CD4-positive, alpha-beta memory T cell (primary cell): Measurements from ENCODE around the gene SLC22A3. TPM values are rescaled to one million over a fixed set of nuclear protein-coding genes. Genes with fewer than 3 reads are reported as not detected.

Experiments used
- CTCF ChIA-PET: fragments of 350-600 bp; sonication (Branson Sonifier 250); formaldehyde crosslinking; loops from one replicate; lab custom pipeline; 2021; ENCODE audit warnings: inconsistent platforms; ENCODE audit not compliant: partially characterized antibody; lab: Charles Lee
- POLR2A ChIA-PET: fragments of 350-600 bp; sonication (Branson Sonifier 250); formaldehyde crosslinking; loops from one replicate; lab custom pipeline; 2021; ENCODE audit not compliant: partially characterized antibody; lab: Charles Lee
- DNase-seq, 5 donors: peaks; one replicate each; pipeline versions ENCODE4 v3.0.0 to v3.0.0-alpha.2; 2020 to 2022; ENCODE audit warnings: mixed read lengths in 1 of 5
- H3K27ac ChIP-seq: one replicate; pipeline ENCODE4 v1.7.0; 2013; ENCODE audit warnings: low read depth, low read length
- H3K27me3 ChIP-seq: 2 replicates; pipeline ENCODE4 v1.7.0; 2013; ENCODE audit warnings: mild to moderate bottlenecking, low read length, moderate library complexity; ENCODE audit not compliant: insufficient read depth
- H3K36me3 ChIP-seq: 2 replicates; pipeline ENCODE4 v1.7.0; 2013; ENCODE audit warnings: mild to moderate bottlenecking, low read length, moderate library complexity; ENCODE audit not compliant: insufficient read depth
- H3K4me1 ChIP-seq: 2 replicates; pipeline ENCODE4 v1.7.0; 2013; ENCODE audit warnings: mild to moderate bottlenecking, low read length, moderate library complexity; ENCODE audit not compliant: insufficient read depth
- H3K4me3 ChIP-seq, 2 donors: one replicate each; pipeline ENCODE4 v1.7.0; 2013; ENCODE audit warnings: low read length in 2 of 2, mild to moderate bottlenecking in 1 of 2
- H3K9me3 ChIP-seq, 2 donors: one replicate each; pipeline ENCODE4 v1.7.0; 2013; ENCODE audit warnings: low read length in 2 of 2, control low read depth in 1 of 2; ENCODE audit not compliant: control insufficient read depth in 1 of 2
- H3K27ac Mint-ChIP-seq, 7 donors: one replicate each; pipeline ENCODE4 v1.8.0; 2020 to 2021; ENCODE audit warnings: mixed read lengths in 7 of 7, mild to moderate bottlenecking in 6 of 7, inconsistent platforms in 3 of 7, moderate library complexity in 3 of 7
- H3K27me3 Mint-ChIP-seq, 2 donors: one replicate each; pipeline ENCODE4 v1.8.0; 2020 to 2021; ENCODE audit warnings: mixed read lengths in 2 of 2
- H3K36me3 Mint-ChIP-seq, 2 donors: one replicate each; pipeline ENCODE4 v1.8.0; 2020 to 2021; ENCODE audit warnings: mixed read lengths in 2 of 2, inconsistent platforms in 1 of 2, mild to moderate bottlenecking in 1 of 2
- H3K4me1 Mint-ChIP-seq, 4 donors: one replicate each; pipeline ENCODE4 v1.8.0; 2020 to 2021; ENCODE audit warnings: mixed read lengths in 4 of 4, mild to moderate bottlenecking in 1 of 4
- H3K4me3 Mint-ChIP-seq, 8 donors: one replicate each; pipeline ENCODE4 v1.8.0; 2020 to 2021; ENCODE audit warnings: mixed read lengths in 8 of 8, mild to moderate bottlenecking in 7 of 8, moderate library complexity in 6 of 8, inconsistent platforms in 3 of 8
- H3K9me3 Mint-ChIP-seq, 8 donors: one replicate each; pipeline ENCODE4 v1.8.0; 2020 to 2021; ENCODE audit warnings: mixed read lengths in 8 of 8, mild to moderate bottlenecking in 5 of 8, inconsistent platforms in 3 of 8, moderate library complexity in 1 of 8
- intact Hi-C: fragments of 100-400 bp; cut with micrococcal nuclease; formaldehyde crosslinking; loops from one replicate; pipeline ENCODE4 v1.15.1; 2023
- polyA plus RNA-seq, 2 donors: library from polyadenylated mRNA; unstranded; fragments of 300-500 nt; fragmentation: Illumina TruSeq; gene quantifications; one replicate each; pipeline ENCODE4 v1.2.3, GENCODE V29; 2021
- total RNA-seq, 2 experiments: library from RNA; stranded (reverse); gene quantifications; one replicate each; pipeline ENCODE4 v1.2.3, GENCODE V29; 2021

SLC22A3 gene
- total and polyA plus RNA-seq, 4 experiments from 2014 or later: 0.20 to 0.38 TPM; not detected in 2

GRCh38 chr6:160395187-160395586, 47.0 kb downstream of the SLC22A3 start:
- no peaks in the 10 kb centered on the region for H3K27me3 ChIP-seq
- Mint-ChIP-seq H3K36me3 (no peaks in the 10 kb centered on the region), H3K27ac (no peak overlapping the region), H3K27me3 (peaks cover 4 to 9% of the 10 kb centered on the region in 2 donors), H3K9me3 (peaks cover 0 to 5% (median 0%) of the 10 kb centered on the region in 8 donors), H3K4me1 (peaks cover 2 to 13% (median 4%) of the 10 kb centered on the region in 4 donors), H3K4me3 (no peak overlapping the region)
- peaks cover 11% of the 10 kb centered on the region for H3K4me1 ChIP-seq
- intact Hi-C loops: no loop called here
- no peaks in the 10 kb centered on the region for H3K36me3 ChIP-seq
- CTCF ChIA-PET: no interaction called here
- H3K4me3 ChIP-seq: no peak overlapping the region
- POLR2A ChIA-PET: no interaction called here
- DNase-seq: no peak
- no peaks in the 10 kb centered on the region for H3K9me3 ChIP-seq
- H3K27ac ChIP-seq: no peak overlapping the region

- H3K4me3 Mint-ChIP-seq: no peak overlapping the region
- peaks cover 11% of the 10 kb centered on the region for H3K4me1 ChIP-seq
- ChIA-PET CTCF (no interaction called here), POLR2A (no interaction called here)
- no peak overlapping the region for H3K4me3 ChIP-seq
- no peaks in the 10 kb centered on the region for H3K27me3 ChIP-seq
- intact Hi-C loops: no loop called here
- H3K36me3 Mint-ChIP-seq: no peaks in the 10 kb centered on the region
- H3K27me3 Mint-ChIP-seq: peaks cover 7 to 9% of the 10 kb centered on the region in 2 donors
- no peaks in the 10 kb centered on the region for H3K36me3 ChIP-seq
- no peak for DNase-seq
- peaks cover 6 to 18% (median 8%) of the 10 kb centered on the region in 4 donors for H3K4me1 Mint-ChIP-seq
- H3K27ac ChIP-seq: no peak overlapping the region
- peaks cover 0 to 5% (median 0%) of the 10 kb centered on the region in 8 donors for H3K9me3 Mint-ChIP-seq
- H3K9me3 ChIP-seq: no peaks in the 10 kb centered on the region
- no peak overlapping the region for H3K27ac Mint-ChIP-seq
Measured at GRCh38 chr6:160396292-160396691, 48.1 kb downstream of the SLC22A3 start.

- CTCF ChIA-PET: no interaction called here
- peak overlapping the region in 4 of 8 donors; percentile 32 to 60 (median 51) for H3K4me3 Mint-ChIP-seq
Measured at GRCh38 chr6:160398674-160399271, 50.6 kb downstream of the SLC22A3 start.

GRCh38 chr6:160400446-160400845, 52.3 kb downstream of the SLC22A3 start:
- peak overlapping the region in 1 of 7 donors; percentile 18 for H3K27ac Mint-ChIP-seq
- H3K36me3 ChIP-seq: no peaks in the 10 kb centered on the region
- H3K4me3 ChIP-seq: no peak overlapping the region
- no peaks in the 10 kb centered on the region for H3K9me3 ChIP-seq
- no peak overlapping the region for H3K27ac ChIP-seq
- POLR2A ChIA-PET: no interaction called here
- H3K36me3 Mint-ChIP-seq: no peaks in the 10 kb centered on the region
- CTCF ChIA-PET: no interaction called here
- peaks cover 11% of the 10 kb centered on the region for H3K4me1 ChIP-seq
- H3K27me3 ChIP-seq: no peaks in the 10 kb centered on the region
- DNase-seq: no peak
- H3K27me3 Mint-ChIP-seq: peaks cover 2 to 3% of the 10 kb centered on the region in 2 donors
- no peaks in the 10 kb centered on the region for H3K9me3 Mint-ChIP-seq
- H3K4me3 Mint-ChIP-seq: no peak overlapping the region
- intact Hi-C loops: no loop called here
- peaks cover 6 to 18% (median 8%) of the 10 kb centered on the region in 4 donors for H3K4me1 Mint-ChIP-seq

More at GRCh38 chr6:160398674-160399271, 50.6 kb downstream of the SLC22A3 start:
- POLR2A ChIA-PET: no interaction called here
- intact Hi-C loops: no loop called here
- DNase-seq: no peak
- Mint-ChIP-seq H3K36me3 (no peaks in the 10 kb centered on the region), H3K27ac (peak overlapping the region in 2 of 7 donors; percentile 32 to 57), H3K4me1 (peaks cover 6 to 18% (median 8%) of the 10 kb centered on the region in 4 donors), H3K9me3 (peaks cover 0 to under 1% (median 0%) of the 10 kb centered on the region in 8 donors), H3K27me3 (peaks cover 2 to 7% of the 10 kb centered on the region in 2 donors)
- H3K9me3 ChIP-seq: no peaks in the 10 kb centered on the region
- no peak overlapping the region for H3K4me3 ChIP-seq
- no peaks in the 10 kb centered on the region for H3K27me3 ChIP-seq
- no peaks in the 10 kb centered on the region for H3K36me3 ChIP-seq
- H3K27ac ChIP-seq: no peak overlapping the region
- peaks cover 11% of the 10 kb centered on the region for H3K4me1 ChIP-seq

GRCh38 chr6:160408528-160408927, 60.4 kb downstream of the SLC22A3 start:
- H3K36me3 ChIP-seq: no peaks in the 10 kb centered on the region
- H3K9me3 ChIP-seq: no peaks in the 10 kb centered on the region
- intact Hi-C loops: no loop called here
- H3K27ac Mint-ChIP-seq: no peak overlapping the region
- ChIA-PET CTCF (no interaction called here), POLR2A (no interaction called here)
- no peaks in the 10 kb centered on the region for H3K4me1 ChIP-seq
- peaks cover 1 to 2% of the 10 kb centered on the region in 2 donors for H3K27me3 Mint-ChIP-seq
- H3K4me1 Mint-ChIP-seq: no peaks in the 10 kb centered on the region
- H3K36me3 Mint-ChIP-seq: no peaks in the 10 kb centered on the region
- H3K4me3 Mint-ChIP-seq: no peak overlapping the region
- H3K9me3 Mint-ChIP-seq: no peaks in the 10 kb centered on the region
- H3K4me3 ChIP-seq: no peak overlapping the region
- H3K27ac ChIP-seq: no peak overlapping the region
- DNase-seq: no peak
- H3K27me3 ChIP-seq: no peaks in the 10 kb centered on the region

- CTCF ChIA-PET: no interaction called here
- H3K27me3 ChIP-seq: no peaks in the 10 kb centered on the region
- DNase-seq: no peak
- no peak overlapping the region for H3K27ac Mint-ChIP-seq
- peaks cover 2 to 8% of the 10 kb centered on the region in 2 donors for H3K27me3 Mint-ChIP-seq
- no peaks in the 10 kb centered on the region for H3K36me3 Mint-ChIP-seq
- no peaks in the 10 kb centered on the region for H3K4me1 ChIP-seq
- POLR2A ChIA-PET: no interaction called here
- H3K4me1 Mint-ChIP-seq: no peaks in the 10 kb centered on the region
- no peaks in the 10 kb centered on the region for H3K36me3 ChIP-seq
- no peaks in the 10 kb centered on the region for H3K9me3 ChIP-seq
- H3K4me3 ChIP-seq: no peak overlapping the region
- no peak overlapping the region for H3K27ac ChIP-seq
- peaks cover 0 to 3% (median 0%) of the 10 kb centered on the region in 8 donors for H3K9me3 Mint-ChIP-seq
- H3K4me3 Mint-ChIP-seq: no peak overlapping the region
- intact Hi-C loops: no loop called here
Measured at GRCh38 chr6:160412993-160413392, 64.8 kb downstream of the SLC22A3 start.

GRCh38 chr6:160417146-160417545, 69.0 kb downstream of the SLC22A3 start:
- no peaks in the 10 kb centered on the region for H3K36me3 Mint-ChIP-seq
- CTCF ChIA-PET: no interaction called here

More at GRCh38 chr6:160417146-160417545, 69.0 kb downstream of the SLC22A3 start:
- Histone ChIP-seq H3K9me3 (no peaks in the 10 kb centered on the region), H3K4me1 (no peaks in the 10 kb centered on the region), H3K4me3 (no peak overlapping the region), H3K27me3 (peaks cover 3% of the 10 kb centered on the region), H3K36me3 (no peaks in the 10 kb centered on the region), H3K27ac (no peak overlapping the region)
- Mint-ChIP-seq H3K4me1 (no peaks in the 10 kb centered on the region), H3K27ac (no peak overlapping the region), H3K4me3 (no peak overlapping the region), H3K27me3 (peaks cover 2 to 10% of the 10 kb centered on the region in 2 donors), H3K9me3 (peaks cover 0 to 3% (median 0%) of the 10 kb centered on the region in 8 donors)
- intact Hi-C loops: no loop called here
- POLR2A ChIA-PET: no interaction called here
- no peak for DNase-seq
